Hypothalamus (tissue), 51 donors: ENCODE data around the gene NCF4.

Source experiments
- DNase-seq, 51 donors: peaks; one replicate each; lab custom pipeline; 2025; lab: John Stamatoyannopoulos, UW

Gene NCF4

DNA sequence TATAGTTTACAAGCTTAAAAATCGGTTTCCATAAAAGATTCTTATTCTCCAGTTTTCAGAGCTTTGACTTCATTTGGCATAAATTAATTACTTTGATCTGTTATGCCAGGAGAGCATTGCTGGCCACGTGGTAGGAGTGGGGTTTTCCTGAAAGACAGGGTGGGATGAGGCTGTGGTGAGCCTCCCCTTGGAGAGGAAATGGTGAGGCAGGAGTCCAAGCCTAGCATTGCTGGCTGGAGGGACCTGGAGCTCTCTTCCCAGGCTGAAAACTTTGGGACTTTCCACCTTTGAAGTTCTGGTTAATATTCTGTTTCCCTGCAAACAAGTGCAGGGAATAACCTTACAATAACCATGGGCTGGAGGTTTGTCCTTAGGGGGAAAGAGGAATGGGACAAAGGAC, 31.5 kb downstream of the NCF4 start:
- DNase-seq: no peak

DNA sequence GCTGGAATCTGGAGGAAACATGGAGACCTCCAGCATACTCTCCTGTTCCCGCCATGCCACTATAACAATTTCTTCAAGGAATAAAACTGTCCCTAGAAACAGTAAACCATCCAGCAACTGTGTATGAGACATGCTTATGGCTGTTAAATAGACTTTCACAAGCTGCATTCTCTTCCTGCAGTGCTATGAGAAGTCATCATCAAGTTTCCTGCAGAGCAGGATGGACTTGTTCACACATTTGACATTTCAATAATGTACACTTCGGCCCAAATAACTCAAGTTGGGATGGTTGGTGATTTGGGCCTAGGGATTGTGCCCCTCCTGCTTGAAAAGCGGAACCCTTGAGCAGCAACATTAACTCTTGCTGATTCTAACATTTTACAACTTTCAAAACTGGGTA, 32.5 kb downstream of the NCF4 start:
- DNase-seq: no peak

DNA sequence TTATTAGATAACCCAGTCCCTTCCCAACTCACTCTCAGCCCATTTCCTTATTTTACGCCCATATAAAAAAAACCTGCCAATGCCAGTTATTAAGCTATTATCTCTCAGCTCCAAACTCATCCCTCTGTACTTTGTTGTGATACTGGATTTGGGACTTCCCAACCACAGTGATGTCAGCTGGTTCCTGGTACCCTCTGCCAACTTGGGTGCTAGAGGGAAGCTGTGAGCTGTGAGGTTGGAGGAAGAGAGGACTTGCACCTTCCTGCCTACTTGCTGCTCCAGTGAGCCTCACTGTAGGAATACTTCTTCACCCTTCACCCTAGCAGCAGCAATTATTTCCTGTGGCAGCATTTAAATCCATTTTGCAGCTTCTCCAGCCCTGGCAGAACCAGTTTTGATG, 33.5 kb downstream of the NCF4 start:
- DNase-seq: no peak

DNA sequence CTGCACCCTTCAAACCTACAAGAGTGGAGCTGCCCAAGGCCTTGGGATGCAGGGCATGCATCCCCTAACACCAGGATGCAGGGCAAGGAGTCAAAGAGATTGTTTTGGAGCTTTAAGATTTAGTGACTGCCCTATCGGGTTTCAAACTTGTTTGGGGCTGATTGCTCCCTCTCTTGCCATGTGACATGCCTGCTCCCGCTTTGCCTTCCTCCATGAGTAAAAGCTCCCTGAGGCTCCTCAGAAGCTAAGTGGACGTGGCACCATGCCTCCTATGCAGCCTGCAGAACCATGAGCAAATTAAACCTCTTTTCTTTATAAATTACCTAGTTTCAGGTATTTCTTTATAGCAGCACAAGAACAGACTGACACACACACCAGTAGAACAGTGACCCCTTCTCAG, 36.8 kb downstream of the NCF4 start:
- DNase-seq: no peak

DNA sequence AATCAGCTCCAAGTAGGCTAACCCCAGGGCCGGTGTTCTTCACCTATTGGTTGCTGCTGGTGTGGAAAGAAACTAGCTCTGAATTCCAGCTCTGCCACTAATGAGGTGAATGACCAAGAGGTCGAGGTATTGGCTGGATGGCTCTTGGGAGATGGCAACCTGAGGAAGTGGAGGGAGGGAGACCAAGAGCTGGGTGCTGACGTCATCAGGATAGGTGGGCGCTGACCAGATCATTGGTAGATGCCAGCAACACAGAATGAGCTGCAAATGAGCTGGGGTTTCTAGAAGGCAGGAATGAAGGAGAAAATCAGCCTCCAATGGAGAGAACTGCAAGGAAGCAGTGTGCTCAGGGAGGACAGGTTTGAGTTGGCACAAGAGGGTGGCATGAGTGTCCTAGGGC, 37.9 kb downstream of the NCF4 start:
- DNase-seq: no peak

DNA sequence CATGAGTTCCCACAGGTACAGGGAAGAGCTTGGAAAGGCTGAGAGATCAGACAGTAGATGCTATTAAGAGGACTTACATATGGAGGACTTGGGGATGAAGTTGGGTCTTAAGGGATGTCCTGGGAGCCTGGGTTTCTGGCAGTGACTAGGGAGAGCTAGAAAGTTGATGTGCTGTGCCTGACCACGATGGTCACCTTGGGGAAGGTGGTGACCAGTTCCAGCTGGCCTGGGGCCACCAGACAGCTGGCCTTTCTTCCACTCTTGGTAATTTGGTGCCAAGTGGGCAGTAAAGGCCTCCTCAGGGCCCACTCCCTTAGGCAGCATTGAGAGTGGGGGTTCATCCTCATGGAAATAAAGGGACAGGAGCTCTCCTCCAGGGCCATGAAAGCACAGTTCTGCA, 38.7 kb downstream of the NCF4 start:
- DNase-seq: no peak

DNA sequence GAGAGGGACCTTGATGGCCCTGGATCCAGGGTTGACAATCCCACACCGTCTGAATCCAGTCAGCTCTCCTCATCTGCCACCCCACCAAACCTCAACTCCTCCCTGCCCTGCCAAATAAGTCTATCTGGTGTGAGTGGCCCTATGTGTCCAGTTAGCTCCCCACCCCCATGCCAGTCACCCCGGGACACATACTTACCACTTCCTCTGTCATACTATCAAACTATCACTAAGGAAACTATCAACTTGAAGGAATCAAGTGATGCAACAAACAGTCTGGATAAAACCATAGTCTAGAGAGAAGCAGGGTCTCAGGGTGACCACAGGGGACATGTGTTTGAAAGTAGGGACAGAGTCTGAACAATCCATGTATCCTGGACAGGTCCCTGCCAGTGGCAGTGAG, 39.4 kb downstream of the NCF4 start:
- no peak for DNase-seq

DNA sequence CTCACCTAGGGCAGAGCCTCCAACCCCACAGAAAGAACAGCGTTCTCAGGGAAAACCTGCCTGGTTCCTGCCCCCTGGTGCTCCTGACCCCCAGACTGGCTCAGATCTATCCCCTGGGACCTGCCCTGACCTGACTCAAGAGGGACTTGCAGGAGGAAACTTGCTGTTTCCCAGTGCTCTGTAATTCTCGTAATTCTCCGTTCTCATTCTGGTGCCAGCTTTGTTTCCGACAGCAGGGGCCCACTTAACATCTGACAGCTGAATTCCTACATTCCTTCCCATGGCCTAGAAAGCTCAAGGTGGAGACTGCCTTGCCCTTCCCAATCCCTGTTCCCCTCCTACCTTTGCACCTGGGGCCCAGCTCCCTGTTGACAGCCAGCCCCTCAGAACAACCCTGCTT, 40.1 kb downstream of the NCF4 start:
- no peak for DNase-seq

DNA sequence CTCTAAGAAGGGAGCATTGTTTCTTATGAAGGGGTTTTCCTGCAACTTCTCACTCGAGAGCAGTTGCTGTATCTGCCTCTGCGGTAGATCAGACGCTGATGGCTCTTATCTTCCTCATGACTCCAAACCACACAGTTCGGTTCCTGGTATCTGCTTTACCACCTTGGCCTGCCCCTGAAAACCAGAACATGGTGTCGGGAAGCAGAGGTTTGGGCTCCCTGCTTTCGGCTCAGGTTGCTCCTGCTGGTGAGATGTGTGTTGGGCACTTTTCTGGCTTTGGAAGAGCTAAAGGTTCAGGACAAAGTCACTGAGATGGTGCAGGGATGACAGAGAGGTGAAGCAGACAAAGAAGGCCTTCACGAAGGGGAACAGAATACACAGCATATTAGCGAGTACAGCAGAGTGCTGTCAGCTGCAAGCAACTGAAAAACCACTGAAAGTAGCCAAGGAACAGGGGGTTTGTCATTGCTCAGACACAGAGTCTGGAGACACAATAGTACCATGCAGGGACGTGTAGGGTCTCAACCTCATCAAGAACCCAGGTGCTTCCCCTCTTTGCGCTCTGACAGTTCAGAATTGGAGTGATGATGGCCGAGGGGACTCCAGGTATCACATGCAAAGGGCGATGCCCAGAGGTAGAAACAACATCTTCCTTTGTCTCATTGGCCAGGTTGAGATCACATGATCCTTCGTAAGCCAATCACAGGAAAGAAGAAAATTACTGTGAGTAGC, 40.8 kb downstream of the NCF4 start:
- no peak for DNase-seq

DNA sequence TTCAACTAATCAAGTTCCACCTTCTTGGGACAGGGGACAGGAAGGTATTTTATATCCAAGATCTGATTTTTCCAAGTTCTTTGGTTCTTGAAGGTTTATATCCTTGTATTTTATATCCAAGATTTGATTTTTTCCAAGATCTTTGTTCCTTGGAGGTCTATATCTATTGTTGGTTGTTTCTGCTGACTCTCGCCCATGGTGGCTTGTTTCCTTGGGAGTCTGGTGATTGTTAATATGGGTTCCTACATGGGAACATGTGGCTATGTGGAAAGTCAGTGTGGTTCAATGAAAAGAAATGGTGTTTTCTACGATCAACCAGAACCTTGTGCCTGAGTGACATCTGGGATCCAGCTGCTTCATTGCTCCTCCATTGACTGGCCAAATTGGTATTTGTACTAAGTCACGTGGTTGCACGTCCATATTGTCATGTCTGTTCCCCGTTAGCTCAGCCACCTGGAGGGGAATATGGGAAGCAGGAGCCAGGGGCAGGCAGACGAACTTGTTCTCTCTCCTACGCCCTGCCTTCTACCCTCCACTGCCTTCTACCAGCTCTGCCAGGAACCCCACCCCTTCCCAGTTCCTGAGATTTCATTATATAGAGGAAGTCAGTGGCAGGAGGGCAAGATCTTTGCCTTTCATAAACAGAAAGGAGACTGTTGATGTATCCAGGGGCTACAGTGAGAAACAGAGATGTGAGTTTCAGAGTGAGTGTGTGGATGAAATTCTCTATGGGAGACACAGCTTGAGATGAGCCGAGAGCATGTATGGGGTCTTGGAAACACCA, 41.5 kb downstream of the NCF4 start:
- DNase-seq: no peak

DNA sequence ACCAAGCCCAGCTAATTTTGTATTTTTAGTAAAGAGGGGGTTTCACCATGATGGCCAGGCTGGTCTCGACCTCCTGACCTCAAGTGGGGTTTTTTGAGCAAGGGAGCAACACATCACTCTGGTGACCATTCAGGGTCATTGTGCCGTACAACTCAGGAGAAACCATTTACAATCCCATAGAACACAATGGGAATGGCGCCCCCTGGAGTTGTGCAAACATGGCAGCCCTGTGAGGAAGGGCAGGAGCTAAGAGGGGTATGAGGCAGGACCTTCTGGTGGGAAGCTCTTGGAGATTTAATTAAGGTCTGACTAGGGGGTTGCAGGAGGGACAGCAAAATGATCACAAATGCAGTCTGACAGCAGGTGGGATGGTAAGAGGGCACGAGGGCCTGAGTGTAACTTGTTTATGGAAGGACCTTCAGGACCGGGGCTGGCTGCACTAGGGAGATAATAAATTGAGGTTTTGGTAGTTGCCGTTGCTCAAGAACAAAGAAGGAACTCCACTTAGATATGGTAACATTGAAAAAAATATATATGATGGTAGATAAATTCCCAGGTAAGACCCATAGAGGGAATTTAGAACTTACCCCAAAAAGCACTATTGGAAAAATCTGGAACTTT, 43.6 kb downstream of the NCF4 start:
- no peak for DNase-seq

DNA sequence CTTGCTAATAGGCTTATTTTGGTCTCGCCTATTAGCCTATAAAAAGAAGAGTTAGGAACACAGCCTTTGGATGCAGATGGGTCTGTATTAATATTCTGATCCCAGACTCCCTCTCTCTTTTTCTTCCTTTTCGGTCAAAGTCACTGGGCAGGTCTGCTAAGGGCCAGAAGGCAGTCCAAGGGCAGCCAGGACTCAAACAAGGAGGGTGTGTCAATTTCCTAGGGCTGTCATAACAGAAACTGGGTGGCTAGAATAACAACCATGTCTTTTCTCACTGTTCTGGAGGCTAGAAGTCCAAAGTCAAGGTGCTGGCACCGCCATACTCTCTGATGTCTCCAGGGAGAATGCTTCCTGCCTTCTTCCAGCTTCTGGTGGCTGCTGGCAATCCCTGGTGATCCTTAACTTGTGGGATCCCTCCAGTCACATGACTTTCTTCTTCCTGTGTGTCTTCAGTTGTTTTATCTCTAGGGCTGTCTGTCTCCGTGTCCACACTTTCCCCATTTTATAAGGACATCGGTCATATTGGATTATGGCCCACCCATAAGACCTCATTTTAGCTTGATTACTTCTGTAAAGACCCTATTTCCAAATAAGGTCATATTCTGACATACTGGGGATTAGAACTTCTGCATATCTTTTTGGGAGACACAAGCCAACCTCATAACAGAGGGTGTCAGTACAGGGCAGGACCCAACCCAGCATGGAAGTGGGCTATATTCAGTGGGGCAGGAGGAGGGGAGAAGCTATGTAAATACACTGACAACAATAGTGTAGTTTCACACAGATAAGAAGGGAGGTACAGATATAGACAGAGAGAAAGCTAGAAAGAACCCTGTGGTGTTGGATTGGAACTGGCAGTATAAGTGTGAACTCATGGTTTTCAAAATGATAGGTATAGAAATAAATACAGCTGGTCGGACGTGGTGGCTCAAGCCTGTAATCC, 46.7 kb downstream of the NCF4 start:
- no peak for DNase-seq

DNA sequence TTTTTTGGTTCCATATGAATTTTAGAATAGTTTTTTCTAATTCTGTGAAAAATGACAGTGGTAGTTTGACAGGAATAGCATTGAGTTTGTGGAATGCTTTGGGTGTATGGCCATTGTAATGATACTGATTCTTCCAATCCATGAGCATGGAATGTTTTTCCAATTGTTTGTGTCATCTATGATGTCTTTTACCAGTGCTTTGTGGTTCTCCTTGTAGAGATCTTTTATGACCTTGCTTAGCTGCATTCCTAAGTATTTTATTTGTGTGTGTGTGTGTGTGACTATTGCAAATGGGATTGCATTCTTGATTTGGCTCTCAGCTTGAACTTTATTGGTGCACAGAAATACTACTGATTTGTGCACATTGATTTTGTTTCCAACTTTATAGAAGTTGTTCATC, 49.7 kb downstream of the NCF4 start:
- no peak for DNase-seq

DNA sequence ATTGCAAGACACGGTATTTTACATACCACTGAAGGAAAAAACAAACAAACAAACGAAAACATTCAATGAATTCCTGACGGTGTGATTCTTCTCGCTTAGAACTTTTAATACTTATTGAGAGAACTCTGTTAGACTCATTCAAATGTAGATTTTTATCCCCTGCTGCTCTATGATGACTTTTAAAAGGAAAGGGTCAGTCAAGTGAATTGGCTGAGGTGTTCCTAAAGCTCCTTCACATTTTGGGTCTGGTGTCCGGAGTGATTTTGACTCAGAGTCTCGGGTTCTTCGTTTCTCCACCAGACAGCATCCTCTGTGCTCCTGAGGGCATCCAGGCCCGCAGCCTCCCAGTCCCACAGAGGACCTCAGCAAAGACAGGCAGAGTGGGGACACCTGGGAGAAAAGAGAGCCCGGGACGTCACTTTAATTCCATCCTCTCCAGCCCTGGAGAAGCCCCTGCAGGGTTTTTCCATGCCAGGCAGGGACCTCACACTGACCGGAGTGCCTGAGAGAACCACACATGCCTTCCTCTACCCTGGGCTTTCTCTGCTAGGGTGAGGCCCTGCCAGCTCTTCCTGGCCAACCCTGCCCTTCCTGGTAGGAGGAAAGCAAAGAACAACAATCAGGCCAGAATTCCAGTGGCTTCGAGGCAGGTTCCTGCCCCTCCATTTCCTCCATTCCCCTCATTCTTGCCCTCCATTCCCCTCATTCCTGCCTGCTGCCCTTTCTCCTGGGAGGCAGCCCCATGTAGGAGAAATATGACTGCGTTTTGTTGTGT, 51.3 kb downstream of the NCF4 start:
- no peak for DNase-seq

DNA sequence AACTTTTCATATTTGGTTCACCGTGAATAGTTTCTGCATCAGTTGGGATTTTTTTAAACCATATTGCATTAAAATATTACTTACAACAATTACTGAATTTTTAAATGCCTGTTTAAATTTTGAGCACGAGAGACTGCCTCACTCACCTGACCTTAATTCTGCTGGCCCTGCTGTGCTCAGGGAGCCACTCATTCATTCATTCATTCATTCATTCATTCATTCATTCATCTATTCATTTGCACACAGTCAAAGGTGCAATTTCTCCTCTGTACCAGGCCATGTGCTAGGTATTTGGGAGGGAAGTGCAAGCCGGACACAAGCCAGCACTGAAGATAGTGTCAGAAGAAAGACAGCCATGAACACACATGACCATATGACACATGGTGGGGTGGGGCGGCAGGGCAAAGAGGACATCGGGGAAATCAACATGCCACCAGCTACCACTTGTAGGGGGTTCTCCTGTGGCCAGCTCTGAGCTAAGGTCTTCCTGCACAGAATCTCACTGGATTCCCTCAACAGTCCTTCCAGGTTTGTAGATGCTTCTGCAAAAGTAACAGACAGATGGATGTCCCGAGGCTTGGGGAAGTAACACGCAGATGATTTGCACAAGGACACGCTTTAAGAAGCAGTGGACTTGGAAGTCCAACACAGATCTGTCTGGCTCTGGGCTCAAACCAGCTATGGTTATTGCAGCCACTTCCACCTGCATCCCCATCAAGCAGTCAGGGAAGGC, 52.1 kb downstream of the NCF4 start:
- no peak for DNase-seq

DNA sequence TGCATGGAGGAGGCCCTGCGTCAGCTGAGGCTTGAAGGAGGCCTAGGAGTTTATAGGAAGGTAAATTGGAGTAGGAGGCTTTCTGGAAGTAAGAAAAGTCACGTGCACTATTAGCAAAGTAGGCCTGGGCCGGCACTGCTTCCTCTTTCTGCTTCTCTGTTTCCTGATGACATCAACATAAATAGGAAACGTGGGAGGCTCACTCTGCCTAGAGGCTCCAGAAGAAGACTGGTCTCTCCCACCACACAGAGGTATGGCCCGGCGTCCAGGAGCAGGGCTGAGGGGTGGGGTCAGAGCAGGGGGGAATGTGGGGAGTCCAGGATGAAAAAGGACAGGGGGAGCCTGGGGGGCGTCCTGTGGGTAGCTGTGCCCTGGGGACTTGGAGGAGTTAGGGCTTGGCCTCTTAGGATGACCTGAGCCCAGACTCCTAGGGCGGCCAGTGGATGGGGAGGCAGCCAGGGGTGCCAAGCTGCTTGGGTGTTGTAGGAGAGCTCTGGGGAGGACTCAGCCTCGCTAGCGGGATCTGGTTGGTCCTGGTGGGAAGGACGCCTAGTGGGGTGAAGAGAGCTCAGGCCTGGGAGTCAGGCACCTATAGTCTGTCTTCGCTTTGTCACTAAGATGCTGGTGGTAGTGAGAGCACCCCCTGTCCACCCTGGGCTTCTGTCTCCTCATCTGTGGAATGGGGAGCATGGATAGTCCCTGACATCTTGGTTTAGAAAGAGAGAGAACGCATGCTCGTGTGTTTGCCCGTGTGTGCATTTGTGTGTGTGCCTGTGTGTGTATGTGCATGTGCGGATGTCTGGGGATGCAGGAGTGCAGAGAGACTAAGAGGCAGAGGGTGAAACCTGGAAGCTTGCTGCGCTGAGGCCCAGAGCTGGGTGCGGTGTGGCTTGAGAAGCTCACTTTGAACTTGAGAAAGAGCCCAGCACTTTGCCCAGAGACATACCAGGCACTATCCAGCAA, 52.9 kb downstream of the NCF4 start, which contains the start of gene CSF2RB:
CSF2RB (plus strand) TSS at position 202 of the 963 bp plus-strand sequence. CDS start 8,580 bp downstream, outside the sequence.
- peak in 8 of 51 donors; percentile 4 to 15 (median 11) for DNase-seq

DNA sequence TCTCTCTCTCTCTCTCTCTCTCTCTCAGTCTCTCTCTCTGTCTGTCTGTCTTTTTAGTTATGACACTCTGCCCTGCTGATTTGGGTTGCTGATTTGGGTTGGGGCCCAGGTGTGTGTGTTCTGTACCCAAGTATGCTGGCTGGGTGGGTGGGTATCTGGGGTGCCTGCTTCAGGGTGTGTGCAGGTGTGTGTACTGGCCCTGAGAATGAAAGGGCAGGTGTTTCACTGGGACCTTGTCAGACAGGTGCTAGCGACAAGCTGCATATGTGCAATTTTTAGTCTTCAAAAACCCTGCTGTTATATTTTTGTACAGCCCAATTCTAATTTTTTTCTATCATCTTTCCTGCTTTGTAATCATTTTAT, 53.6 kb downstream of the NCF4 start:
- no peak for DNase-seq

DNA sequence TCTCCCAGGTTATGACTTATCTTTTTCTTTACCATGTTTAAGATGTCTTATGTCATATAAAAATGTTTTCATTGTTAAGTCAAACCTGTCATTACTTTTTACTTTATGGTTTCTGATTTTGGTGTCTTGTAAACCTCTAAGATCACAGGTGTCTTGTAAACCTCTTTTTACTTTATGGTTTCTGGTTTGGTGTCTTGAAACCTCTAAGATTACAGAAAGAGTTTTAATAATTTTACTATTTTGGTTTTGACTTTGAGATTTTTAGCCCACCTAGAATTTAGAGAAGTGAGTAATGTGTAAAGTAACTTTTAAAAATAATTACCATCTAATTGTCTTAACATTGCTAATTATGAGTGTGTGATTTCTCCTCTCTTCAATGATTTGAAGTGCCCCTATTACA, 55.2 kb downstream of the NCF4 start:
- DNase-seq: no peak
